ENCODE data around the gene DLX5.
A peak's percentile ranks its signal among the peaks of the same experiment; 100 is the strongest.

DLX5 gene

GRCh38 chr7:97006055-97006815 is 18.4 kb downstream of the DLX5 start:
- no peak for DNase-seq (ENCODE audit: low read depth, low spot score)
- ChIA-PET POLR2A (no interaction called here), CTCF (interaction anchor here (1.3 kb wide), 1 partner anchor 21 kb away, joined by 5 read pairs; no protein-coding TSS in a partner anchor)
- TF ChIP-seq CTCF (IDR thresholded peaks at IDR 0.05; ENCODE audit: insufficient read depth, low read length, missing control alignments), result no peak
- H3K4me3 ChIP-seq (ENCODE audit: low read depth, low read length), result peak overlapping the region; percentile 46

GRCh38 chr7:97005183-97006054 is 19.2 kb downstream of the DLX5 start, which contains the start of gene DLX6:
Gene DLX6, plus strand, starts transcription at chr7:97005553. Its CDS starts 425 bp downstream, at chr7:97005978.
- POLR2A ChIA-PET, result no interaction called here
- CTCF ChIA-PET, result interaction anchor here (1.3 kb wide), 1 partner anchor 22 kb away, joined by 5 read pairs; no protein-coding TSS in a partner anchor
- peak within 1 kb of the TSS; percentile 46 for H3K4me3 ChIP-seq (ENCODE audit: low read depth, low read length)
- DNase-seq (ENCODE audit: low read depth, low spot score), result no peak
- TF ChIP-seq CTCF (IDR thresholded peaks at IDR 0.05; ENCODE audit: insufficient read depth, low read length, missing control alignments), result no peak

GRCh38 chr7:97004247-97005182 is 20.1 kb downstream of the DLX5 start:
- POLR2A ChIA-PET, result no interaction called here
- H3K4me3 ChIP-seq (ENCODE audit: low read depth, low read length), result no peak overlapping the region
- CTCF ChIA-PET, result no interaction called here
- no peak for TF ChIP-seq CTCF (IDR thresholded peaks at IDR 0.05; ENCODE audit: insufficient read depth, low read length, missing control alignments)
- no peak for DNase-seq (ENCODE audit: low read depth, low spot score)

GRCh38 chr7:97003262-97004246 is 21.1 kb downstream of the DLX5 start:
- CTCF ChIA-PET, result no interaction called here
- no peak overlapping the region for H3K4me3 ChIP-seq (ENCODE audit: low read depth, low read length)
- TF ChIP-seq CTCF (IDR thresholded peaks at IDR 0.05; ENCODE audit: insufficient read depth, low read length, missing control alignments), result no peak
- POLR2A ChIA-PET, result no interaction called here
- no peak for DNase-seq (ENCODE audit: low read depth, low spot score)

- ChIA-PET POLR2A (no interaction called here), CTCF (no interaction called here)
- H3K4me3 ChIP-seq (ENCODE audit: low read depth, low read length), result no peak overlapping the region
- no peak for DNase-seq (ENCODE audit: low read depth, low spot score)
- TF ChIP-seq CTCF (IDR thresholded peaks at IDR 0.05; ENCODE audit: insufficient read depth, low read length, missing control alignments), result no peak
These were observed 21.9 kb downstream of the DLX5 start for GRCh38 chr7:97002555-97003261.

Data from AG04449 (cell line).